EH (cell line): ENCODE results near the gene FLNA.
"Not testable (repeated sequence)": the region's sequence is repeated elsewhere in the genome, so short reads cannot be mapped to it uniquely, and the experiment has no call there.

ENCODE experiments used
- DNase-seq: peaks from one replicate; pipeline ENCODE4 v3.0.0-alpha.2; 2015; ENCODE audit warnings: low read depth

The FLNA gene

DNA sequence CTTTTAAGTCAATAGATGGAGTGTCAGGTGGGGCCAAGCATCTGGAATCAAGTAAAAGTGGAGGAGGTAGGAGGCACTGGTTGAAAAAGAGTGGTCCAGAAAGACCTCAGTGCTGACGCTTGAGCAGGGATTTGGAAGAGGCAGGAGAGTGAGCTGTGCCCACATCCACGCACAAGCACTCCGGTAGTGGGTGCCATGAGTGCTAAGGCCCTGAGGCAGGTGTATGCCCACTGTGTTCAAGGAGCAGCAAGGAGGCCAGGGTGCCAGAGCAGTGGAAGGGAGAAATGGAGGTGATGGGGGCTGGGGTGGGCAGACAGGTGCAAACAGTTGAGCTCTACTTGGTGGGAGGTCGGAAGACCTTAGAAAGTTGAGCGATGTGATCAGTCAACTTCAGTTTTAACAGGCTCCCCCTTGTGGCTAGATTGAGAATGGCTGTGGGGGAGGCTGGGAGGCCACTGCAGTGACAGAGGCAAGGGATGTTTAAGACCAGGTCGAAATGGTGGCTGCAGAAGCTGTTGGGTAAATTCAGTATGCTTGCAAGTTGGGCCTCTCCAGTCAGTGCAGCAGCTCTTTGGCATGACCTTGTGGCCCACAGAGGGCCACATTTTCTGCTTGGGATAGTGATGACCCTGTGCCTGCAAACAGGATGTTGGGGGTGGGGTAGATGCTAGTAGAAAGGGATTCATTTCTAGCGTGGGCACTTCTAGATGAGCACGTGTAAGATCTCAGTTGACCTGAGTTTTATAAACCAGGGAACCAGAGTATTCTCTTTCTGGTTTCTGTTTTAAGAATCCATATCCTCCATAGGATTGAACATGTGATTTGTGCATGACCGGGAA lies 66.1 kb downstream of the FLNA start:
- DNase-seq = peak; percentile 46

DNA sequence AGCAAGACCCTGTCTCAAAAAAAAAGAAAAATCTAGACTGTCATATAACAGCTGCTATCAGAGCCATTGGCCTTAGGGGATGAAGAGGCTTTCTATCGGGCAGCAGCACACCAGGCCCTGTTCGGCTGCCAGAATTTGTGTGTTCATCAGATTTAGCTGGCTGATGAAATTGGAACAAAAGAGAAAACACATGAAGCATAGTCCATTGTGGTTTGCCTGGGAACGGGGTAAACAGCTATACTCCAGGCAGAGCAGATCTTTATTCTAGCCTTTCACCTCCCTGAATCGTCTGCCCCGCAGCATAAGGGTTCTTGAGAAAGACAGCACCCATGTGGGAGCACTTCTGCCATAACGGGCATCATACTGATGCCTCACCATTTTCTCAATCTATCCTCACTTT lies 67.2 kb downstream of the FLNA start:
- no peak for DNase-seq

DNA sequence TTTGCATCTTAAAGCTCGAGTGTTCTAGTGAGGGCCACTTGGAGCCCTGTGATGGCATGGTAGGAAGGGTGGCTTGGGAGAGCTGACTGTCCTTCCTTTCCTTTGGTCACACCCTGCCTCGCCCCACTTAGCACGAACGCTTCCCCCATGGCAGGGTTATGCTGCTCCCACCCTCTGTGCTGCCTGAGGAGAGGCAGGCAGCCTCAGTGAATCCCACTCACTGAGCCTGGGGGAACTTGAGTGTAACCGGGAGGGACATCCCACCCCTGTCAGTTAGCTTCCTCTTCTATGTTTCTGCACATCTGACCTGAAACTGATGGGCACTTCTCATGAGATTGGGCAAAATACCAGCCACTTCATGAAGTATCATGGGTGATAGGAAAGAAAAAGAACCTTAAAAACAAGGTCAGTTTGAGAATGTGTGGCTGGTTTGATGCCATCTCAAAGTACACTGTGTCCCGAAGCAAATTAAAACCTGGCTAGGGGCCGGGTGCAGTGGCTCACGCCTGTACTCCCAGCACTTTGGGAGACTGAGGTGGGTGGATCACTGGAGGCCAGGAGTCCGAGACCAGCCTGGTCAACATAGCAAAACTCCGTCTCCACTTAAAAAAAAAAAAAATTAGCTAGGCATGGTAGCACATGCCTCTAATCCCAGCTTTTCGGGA lies 68.8 kb downstream of the FLNA start:
- DNase-seq = no peak

DNA sequence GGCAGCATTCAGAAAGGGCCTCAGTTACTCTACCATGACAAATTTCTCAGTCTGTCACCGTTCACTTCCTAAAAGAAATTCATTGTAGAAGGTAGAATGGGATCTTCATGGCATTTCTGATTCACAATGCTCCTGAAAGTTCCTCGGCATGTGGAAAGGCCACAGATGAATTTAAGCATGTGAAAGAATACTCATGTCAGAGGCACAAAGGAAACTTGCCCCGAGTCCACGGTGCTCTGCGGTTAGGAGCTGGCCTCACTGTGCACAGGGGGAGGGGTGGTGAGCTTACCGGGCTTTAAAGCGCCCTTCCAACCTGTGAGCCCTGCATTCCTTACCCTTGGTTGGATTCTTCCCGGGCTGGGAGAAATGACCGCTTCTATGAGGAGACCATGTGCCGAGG lies 69.6 kb downstream of the FLNA start:
- DNase-seq = no peak

DNA sequence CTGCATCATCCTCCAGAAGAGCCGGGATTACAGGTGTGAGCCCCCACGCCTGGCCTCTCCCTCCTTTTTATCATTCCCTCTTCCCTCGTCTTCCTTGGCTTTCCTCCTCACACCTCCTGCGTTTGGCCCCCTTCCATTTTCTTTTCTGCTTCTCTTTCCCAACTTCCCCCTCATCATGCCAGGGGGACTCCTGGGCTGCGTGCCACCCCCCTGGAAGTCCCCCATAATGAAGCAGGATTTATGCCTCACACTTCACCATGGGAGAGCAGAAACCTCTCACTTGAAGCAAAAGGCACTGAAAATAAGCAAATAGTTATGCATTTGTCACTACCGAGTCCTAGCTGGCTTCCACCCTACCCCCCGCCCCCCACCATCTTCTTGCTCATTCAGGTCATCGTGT lies 71.0 kb downstream of the FLNA start:
- no peak for DNase-seq

DNA sequence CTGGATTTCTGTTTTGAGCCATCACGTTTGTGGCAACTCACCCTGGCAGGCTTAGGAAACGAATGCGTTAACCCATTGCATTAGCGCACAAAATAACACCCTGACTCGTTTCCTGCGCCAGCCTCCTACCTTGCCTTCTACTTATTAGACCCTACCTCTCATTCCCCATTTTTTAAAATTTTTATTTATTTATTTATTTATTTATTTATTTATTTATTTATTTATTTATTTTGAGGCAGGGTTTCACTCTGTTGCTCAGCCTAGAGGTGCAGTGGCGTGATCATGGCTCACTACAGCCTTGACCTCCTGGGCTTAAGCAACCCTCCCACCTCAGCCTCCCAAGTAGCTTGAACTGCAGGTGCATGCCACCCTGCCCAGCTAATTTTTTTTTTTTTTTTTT lies 71.4 kb downstream of the FLNA start:
- DNase-seq = not testable (repeated sequence)

DNA sequence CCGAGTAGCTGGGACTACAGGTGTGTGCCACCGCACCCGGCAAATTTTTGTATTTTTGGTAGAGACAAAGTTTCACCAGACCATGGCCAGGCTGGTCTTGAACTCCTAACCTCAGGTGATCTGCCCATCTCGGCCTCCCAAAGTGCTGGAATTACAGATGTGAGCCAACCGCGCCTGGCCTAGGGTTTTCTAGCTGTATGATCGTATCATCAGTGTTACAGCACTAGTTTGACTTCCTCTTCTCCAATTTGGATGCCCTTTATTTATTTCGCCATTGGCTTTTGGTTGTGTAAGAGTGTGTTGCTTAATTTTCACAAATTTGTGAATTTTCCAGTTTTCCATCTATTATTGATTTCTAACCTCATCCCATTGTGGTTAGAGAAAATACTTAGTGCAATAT lies 73.6 kb downstream of the FLNA start:
- DNase-seq = no peak
